Stimulated activated naive CD8-positive, alpha-beta T cell treated with anti-CD3 and anti-CD28 coated beads, Interleukin-15, Interleukin-2, amounts not matched to agents 100 U/mL and 50 U/mL, for 24 hours (primary cell): Measurements from ENCODE around the gene NUP214.

Source experiments
- ATAC-seq: fragments of 150-1000 bp; cut with Tn5 transposase; one replicate; pipeline ENCODE4 v1.10.0; 2021
- DNase-seq: peaks from one replicate; pipeline ENCODE4 v3.0.0; 2021

The NUP214 gene

GRCh38 chr9:131277287-131277909, 152.0 kb downstream of the NUP214 start:
- ATAC-seq (peak; percentile 2), DNase-seq (no peak)

- ATAC-seq (peak; percentile 60), DNase-seq (peak; percentile 77)
Measured at GRCh38 chr9:131277910-131278701, 152.7 kb downstream of the NUP214 start.

GRCh38 chr9:131278702-131279111, 153.3 kb downstream of the NUP214 start:
- ATAC-seq (no peak), DNase-seq (no peak)

- no peak for ATAC-seq
- no peak for DNase-seq
Measured at GRCh38 chr9:131279196-131279862, 153.9 kb downstream of the NUP214 start.

DNA sequence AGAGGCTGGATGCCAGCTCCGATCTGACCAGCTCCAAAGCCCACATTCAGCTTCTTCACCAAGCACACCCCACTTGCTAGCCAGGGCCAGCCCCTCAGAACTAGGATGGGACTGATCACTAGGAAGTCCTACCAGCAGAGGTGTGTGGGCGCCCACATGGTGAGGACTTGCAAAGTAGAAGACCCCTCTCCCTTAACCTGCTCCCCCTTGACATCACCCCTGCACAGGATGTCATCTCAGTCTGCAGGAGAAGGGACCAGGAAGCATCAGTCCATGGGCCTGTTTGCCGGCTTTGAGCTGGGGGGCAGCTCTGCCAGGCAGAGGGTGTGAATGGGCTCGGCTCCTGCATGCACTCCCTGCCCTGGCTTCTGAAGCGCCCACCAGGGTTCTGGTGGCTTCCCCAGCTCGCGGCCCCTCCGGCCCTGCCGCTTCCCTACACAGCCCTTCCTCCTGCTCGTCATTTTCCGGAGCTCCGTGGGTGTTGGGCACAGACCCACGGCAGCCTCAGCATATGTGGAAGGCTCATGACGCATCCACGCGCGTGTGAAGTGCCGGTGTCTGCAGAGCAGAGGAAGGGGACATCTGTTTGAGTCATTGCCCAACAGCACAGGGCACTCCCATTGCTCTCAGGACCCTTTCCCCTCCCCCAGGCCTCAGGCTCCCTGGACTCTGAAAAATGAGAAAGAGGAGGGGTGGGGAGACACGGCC, 154.6 kb downstream of the NUP214 start:
- no peak for DNase-seq
- no peak for ATAC-seq

DNA sequence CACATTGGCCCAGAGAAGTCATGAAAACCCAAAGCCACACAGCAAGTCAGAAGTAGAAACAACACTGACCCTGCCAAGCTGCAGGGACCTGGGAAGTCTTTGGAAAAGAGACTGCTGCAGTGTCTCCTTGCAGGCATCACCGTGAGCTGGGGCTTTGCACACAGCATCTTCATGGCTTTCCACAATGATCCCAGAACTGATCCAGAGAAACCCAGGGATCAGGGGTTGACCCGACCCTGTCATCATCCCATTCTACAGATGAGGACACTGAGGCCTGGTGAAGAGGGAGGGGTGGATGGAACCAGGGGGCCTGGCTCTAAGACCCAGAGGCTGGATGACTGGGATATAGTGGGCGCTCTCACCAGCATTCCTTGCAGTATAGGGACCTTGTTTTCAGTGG, 155.3 kb downstream of the NUP214 start:
- ATAC-seq, result no peak
- no peak for DNase-seq

GRCh38 chr9:131281119-131281965, 156.0 kb downstream of the NUP214 start:
- no peak for ATAC-seq
- no peak for DNase-seq

DNA sequence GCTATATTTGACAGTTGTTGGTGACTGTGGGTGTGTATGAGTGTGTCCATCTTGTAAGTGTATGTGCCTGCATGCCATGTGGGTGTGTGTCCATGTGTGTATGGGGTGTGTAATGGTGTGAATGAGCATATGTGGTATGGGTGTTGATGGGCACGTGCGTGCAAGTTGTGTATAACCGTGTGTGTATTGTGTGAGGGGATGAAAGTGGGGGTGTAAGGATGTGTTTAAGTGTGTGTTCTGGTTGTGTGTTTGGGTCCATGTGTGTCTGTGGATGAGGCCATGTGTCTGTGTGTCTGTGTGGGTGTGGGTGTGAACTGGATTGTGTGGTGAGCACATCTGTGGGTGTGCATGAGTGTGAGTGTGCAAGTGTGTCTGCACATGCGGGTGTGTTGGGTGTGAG, 156.8 kb downstream of the NUP214 start:
- ATAC-seq, result no peak
- DNase-seq, result no peak

DNA sequence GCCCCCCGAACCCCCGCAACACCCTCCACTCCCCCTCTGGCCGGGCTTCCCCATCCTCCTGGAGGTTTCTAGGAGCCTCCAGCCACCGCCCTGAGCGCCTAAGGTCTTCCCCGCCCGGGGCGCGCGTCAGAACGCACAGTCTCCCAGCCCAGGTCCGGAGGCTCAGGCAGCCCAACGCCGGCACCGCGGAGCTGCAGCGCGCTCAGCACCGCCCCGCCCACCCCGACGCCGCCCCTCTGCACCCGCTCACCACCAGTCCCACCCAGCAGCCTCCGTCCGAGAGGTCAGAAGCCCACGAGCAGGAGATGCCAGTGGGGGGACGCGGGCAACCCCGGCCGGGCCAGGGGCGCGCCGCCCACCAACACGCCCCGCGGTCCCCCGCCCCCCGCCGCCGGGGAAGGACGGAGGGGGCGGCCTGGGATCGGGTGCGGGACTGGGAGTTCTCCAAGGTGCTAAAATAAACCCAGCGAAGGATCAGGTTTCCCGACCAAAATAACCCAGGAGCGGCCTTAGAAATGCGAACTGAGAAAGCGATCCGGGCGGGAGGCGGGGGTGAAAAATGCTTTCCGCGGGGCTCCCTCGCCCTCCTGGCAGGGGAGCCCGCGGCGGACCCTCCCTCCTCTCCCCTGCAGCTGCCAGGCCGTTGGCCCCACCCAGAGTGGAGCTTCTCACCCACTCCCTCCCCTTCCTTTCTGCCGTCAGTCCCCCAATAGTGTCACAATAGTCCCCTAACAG, 157.5 kb downstream of the NUP214 start:
- ATAC-seq, result no peak
- no peak for DNase-seq
